GM18505 (cell line): Measurements from ENCODE around the gene TAF11L12.
"Not testable (repeated sequence)": the region's sequence is repeated elsewhere in the genome, so short reads cannot be mapped to it uniquely, and the experiment has no call there.

Source experiments
- ATAC-seq: cut with Tn5 transposase; IDR thresholded peaks from one replicate; pipeline ENCODE4 v1.9.1; 2021; ENCODE audit not compliant: unreplicated experiment
- POLR2A ChIP-seq: IDR thresholded peaks from 4 replicates; pipeline ENCODE4 v1.6.1; 2011; ENCODE audit warnings: borderline replicate concordance; ENCODE audit not compliant: insufficient read depth, insufficient read length; ENCODE audit errors: extremely low read depth

The TAF11L12 gene

GRCh38 chr5:17610092-17610491, at the start of gene TAF11L12:
TAF11L12 (plus strand) TSS chr5:17610392.
- ATAC-seq: not testable (repeated sequence)

GRCh38 chr5:17585658-17586057, 24.5 kb upstream of the TAF11L12 start, which contains the start of gene TAF11L7:
TAF11L7 (minus strand) TSS chr5:17585758.
- not testable (repeated sequence) for ATAC-seq

GRCh38 chr5:17590860-17591259, 19.3 kb upstream of the TAF11L12 start, which contains the start of gene TAF11L8:
TAF11L8 (minus strand) TSS chr5:17590960.
- ATAC-seq: not testable (repeated sequence)

- ATAC-seq: not testable (repeated sequence)
Measured at GRCh38 chr5:17594255-17594654, 15.9 kb upstream of the TAF11L12 start, which contains the start of gene TAF11L9. TAF11L9 (minus strand) TSS chr5:17594394.

- not testable (repeated sequence) for ATAC-seq
Measured at GRCh38 chr5:17597728-17598127, 12.5 kb upstream of the TAF11L12 start, which contains the start of gene TAF11L10. TAF11L10 (minus strand) TSS chr5:17597828.

- ATAC-seq: not testable (repeated sequence)
Measured at GRCh38 chr5:17603880-17604279, 6.3 kb upstream of the TAF11L12 start, which contains the start of gene TAF11L11. TAF11L11 (plus strand) TSS chr5:17604183.

GRCh38 chr5:17604951-17605350, 5.2 kb upstream of the TAF11L12 start:
- no peak for ATAC-seq

GRCh38 chr5:17607461-17607860, 2.7 kb upstream of the TAF11L12 start:
- not testable (repeated sequence) for ATAC-seq

More at GRCh38 chr5:17604951-17605350, 5.2 kb upstream of the TAF11L12 start:
- TF ChIP-seq POLR2A: no peak

- no peak for TF ChIP-seq POLR2A
- ATAC-seq: no peak
Measured at GRCh38 chr5:17614872-17615605, 4.8 kb downstream of the TAF11L12 start.

GRCh38 chr5:17619354-17619753, 9.2 kb downstream of the TAF11L12 start:
- no peak for ATAC-seq
- no peak for TF ChIP-seq POLR2A

GRCh38 chr5:17620627-17621026, 10.4 kb downstream of the TAF11L12 start:
- no peak for ATAC-seq
- no peak for TF ChIP-seq POLR2A

GRCh38 chr5:17625686-17626085, 15.5 kb downstream of the TAF11L12 start:
- no peak for TF ChIP-seq POLR2A
- ATAC-seq: no peak

- ATAC-seq: not testable (repeated sequence)
Measured at GRCh38 chr5:17631788-17632187, 21.6 kb downstream of the TAF11L12 start, which contains the start of gene TAF11L13. TAF11L13 (plus strand) TSS chr5:17632088.

- no peak for TF ChIP-seq POLR2A
- no peak for ATAC-seq
Measured at GRCh38 chr5:17634160-17634559, 24.0 kb downstream of the TAF11L12 start, which contains the start of gene TAF11L14. TAF11L14 (plus strand) TSS chr5:17634460.

GRCh38 chr5:17649232-17649631, 39.0 kb downstream of the TAF11L12 start:
- ATAC-seq: not testable (repeated sequence)

- not testable (repeated sequence) for ATAC-seq
Measured at GRCh38 chr5:17655201-17655759, 45.1 kb downstream of the TAF11L12 start.
